Right lung (tissue), 5 donors: ENCODE results near the gene ELF1. TPM values are rescaled to one million over a fixed set of nuclear protein-coding genes. Genes with fewer than 3 reads are reported as not detected.
A peak's percentile ranks its signal among the peaks of the same experiment; 100 is the strongest.

ENCODE experiments used
- DNase-seq, 2 donors: peaks; one replicate each; pipeline ENCODE4 v3.0.0-alpha.2; 2013
- polyA plus RNA-seq, 5 donors: library from polyadenylated mRNA; unstranded; fragments of 120-200 nt; gene quantifications; one replicate each; pipeline versions ENCODE4 v1.2.1 to v1.2.3, GENCODE V29; 2013; ENCODE audit warnings: inconsistent platforms in 1 of 5, low replicate concordance in 1 of 5; ENCODE audit not compliant: insufficient read length in 5 of 5, insufficient read depth in 1 of 5

ELF1 gene
- polyA plus RNA-seq, 5 donors = 42.0 to 56.0 (median 48.7) TPM

- no peak for DNase-seq
Measured at GRCh38 chr13:41008349-41008980, 10.7 kb downstream of the ELF1 start.

- no peak for DNase-seq
Measured at GRCh38 chr13:41007744-41008128, 11.4 kb downstream of the ELF1 start.

GRCh38 chr13:41006978-41007743 lies 12.0 kb downstream of the ELF1 start:
- no peak for DNase-seq

GRCh38 chr13:41006306-41006705 lies 12.8 kb downstream of the ELF1 start:
- DNase-seq = no peak

- no peak for DNase-seq
Measured at GRCh38 chr13:41005704-41006103, 13.4 kb downstream of the ELF1 start.

- no peak for DNase-seq
Measured at GRCh38 chr13:41004875-41005693, 14.0 kb downstream of the ELF1 start.

- no peak for DNase-seq
Measured at GRCh38 chr13:41002606-41003005, 16.5 kb downstream of the ELF1 start.

GRCh38 chr13:41001695-41002094 lies 17.4 kb downstream of the ELF1 start:
- DNase-seq = no peak

GRCh38 chr13:40999416-40999815 lies 19.7 kb downstream of the ELF1 start:
- DNase-seq = no peak

GRCh38 chr13:40996426-40997092 lies 22.6 kb downstream of the ELF1 start:
- no peak for DNase-seq

- DNase-seq = no peak
Measured at GRCh38 chr13:40995997-40996396, 23.1 kb downstream of the ELF1 start.

GRCh38 chr13:40994581-40995230 lies 24.4 kb downstream of the ELF1 start:
- DNase-seq = no peak

- DNase-seq = peak; percentile 51 to 54
Measured at GRCh38 chr13:40993987-40994386, 25.1 kb downstream of the ELF1 start.

GRCh38 chr13:40992678-40993518 lies 26.2 kb downstream of the ELF1 start:
- DNase-seq = no peak

GRCh38 chr13:40987606-40988280 lies 31.4 kb downstream of the ELF1 start:
- DNase-seq = no peak

- peak; percentile 49 to 64 for DNase-seq
Measured at GRCh38 chr13:40986101-40986856, 32.8 kb downstream of the ELF1 start.

GRCh38 chr13:40985381-40986100 lies 33.6 kb downstream of the ELF1 start:
- DNase-seq = no peak

- no peak for DNase-seq
Measured at GRCh38 chr13:40984668-40985366, 34.3 kb downstream of the ELF1 start.
